ENCODE results near the gene MEIS1.
"Not testable (repeated sequence)": the region's sequence is repeated elsewhere in the genome, so short reads cannot be mapped to it uniquely, and the experiment has no call there.

Gene MEIS1

DNA sequence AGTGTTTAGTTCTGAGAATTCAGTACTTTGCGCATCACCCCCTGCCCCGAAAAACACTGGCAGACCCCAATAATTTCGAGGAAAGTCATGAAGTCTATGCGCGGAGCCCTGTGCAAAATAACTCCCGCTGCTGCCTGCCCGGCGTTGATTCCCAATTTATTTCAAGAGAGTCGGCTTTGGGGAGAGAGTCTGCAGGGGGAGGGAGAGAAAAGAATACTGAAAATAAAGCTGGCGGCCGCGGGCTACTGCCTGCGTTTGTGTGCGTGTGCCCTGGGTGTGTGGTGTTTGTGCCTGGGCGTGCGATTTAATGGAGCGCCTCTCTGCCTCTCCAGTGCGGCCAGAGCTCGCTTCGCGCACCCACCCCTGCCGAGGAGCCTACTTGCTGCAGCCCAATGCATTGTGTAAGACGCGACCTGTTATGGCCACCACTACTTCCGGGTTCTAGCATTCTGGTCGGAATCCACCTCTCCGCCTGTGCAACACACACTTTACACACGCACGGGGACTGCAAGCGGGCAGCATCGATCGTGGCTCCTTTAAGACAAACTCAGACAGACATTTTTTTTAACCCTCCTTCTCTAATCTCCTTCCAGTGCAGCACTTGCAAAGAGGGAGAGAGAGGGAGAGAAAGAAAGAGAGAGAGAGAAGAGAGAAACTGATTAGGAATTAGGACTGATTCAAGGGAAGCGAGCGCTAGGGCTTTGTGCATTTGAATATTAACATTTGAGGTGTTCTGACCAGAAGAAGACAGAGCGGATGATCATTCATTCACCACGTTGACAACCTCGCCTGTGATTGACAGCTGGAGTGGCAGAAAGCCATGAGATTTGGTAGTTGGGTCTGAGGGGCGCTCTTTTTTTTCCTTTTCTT lies at the start of gene MEIS1:
TSS of gene MEIS1 (plus strand) at position 447 of the 870 bp plus-strand sequence. CDS start 732 bp downstream, outside the sequence.
- peak; percentile 56 for DNase-seq

DNA sequence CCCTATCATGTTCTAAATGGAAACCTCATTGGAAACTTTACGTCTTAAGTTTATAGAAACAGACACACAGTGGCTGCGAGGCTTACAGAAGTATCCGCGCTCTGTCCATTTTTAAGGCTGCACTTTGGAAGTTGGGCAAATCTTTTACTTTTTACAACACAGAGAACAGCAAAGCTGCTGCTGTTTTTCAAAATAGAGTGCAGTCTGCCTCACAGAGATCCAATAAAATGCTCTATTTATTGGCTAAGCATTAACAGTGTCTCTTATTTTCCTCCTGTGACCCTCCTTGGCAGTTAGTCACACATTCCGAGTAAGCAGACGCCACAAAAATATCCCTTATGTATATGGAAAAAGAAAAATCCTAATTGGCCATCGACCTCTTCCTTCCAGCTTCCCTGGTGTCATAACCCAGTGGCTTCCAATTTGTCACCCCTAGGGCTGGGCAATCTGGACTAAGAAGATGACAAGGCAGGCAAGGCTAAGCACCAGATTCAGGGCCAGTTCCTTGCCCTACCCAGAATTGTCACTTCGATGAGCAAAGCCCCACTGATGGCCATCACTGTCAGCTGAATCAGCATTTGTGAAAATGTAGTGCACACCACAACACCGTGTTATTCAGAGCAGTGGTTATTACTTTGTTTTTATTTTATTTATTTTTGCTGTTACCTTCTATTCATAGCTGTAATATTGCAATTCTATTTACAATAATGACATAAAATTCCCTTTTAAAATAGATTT lies 47.7 kb upstream of the MEIS1 start:
- no peak for DNase-seq

DNA sequence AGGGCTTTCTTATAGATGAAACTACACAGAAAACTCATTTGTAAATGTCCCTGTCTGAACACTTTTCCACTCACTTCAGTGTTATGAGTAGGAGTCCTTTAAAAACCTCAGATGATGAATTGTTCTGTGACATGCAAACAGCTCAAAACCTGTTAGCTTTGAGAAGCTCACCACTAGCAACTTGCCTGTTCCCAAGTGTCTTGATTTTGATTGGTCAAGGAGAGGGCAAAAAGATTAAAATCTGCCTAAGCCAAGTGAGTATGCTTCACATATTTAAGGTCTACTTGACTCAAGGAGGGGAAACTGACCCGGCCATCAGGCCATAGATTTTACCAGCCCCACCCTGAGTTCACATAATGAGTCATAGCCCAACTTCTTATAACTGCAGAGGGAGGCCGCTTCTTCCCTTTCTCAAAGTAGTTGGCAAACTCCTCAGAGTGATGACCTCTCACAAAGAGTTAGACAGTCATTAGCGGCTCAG lies 45.2 kb upstream of the MEIS1 start:
- no peak for DNase-seq

DNA sequence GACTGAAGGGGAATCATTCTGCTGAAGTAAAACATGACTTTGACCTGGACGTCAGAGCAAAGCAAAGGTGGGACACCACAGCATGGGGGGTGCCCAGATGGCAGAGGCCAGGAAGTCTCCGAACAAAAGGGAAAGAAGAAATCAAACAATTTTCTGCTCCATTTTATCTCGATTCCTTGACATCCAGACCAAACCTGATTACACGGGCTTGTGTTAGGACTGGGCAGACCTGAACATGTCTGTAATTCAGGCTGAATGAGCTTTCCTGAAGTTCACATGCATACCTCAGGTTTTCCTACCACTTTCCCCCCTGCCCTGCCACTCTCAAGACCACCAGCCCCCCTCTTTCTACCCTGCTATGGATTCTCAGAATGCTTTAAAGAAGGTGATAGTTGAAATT lies 44.8 kb upstream of the MEIS1 start:
- DNase-seq, result no peak

DNA sequence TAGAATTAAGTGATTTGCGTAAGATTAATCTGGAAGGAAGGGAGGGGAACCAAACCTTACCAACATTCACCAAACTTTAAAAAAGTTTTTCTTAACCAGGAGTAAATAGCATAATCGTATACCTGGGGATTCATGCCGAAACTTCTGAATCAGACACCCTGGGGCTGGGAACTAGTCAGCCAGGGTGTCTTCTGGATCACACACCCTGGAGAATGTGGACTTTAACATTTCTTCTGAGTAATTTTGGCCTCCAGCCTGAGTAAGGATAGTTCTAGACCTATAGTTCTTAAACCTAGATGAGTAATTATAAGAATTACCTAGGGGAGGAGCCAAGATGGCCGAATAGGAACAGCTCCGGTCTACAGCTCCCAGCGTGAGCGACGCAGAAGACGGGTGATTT lies 44.1 kb upstream of the MEIS1 start:
- DNase-seq, result no peak

DNA sequence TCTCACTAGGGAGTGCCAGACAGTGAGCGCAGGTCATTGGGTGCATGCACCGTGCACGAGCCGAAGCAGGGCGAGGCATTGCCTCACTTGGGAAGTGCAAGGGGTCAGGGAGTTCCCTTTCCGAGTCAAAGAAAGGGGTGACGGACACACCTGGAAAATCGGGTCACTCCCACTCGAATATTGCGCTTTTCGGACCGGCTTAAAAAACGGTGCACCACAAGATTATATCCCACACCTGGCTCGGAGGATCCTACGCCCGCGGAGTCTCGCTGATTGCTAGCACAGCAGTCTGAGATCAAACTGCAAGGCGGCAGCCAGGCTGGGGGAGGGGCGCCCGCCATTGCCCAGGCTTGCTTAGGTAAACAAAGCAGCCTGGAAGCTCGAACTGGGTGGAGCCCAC lies 43.7 kb upstream of the MEIS1 start:
- DNase-seq, result not testable (repeated sequence)

DNA sequence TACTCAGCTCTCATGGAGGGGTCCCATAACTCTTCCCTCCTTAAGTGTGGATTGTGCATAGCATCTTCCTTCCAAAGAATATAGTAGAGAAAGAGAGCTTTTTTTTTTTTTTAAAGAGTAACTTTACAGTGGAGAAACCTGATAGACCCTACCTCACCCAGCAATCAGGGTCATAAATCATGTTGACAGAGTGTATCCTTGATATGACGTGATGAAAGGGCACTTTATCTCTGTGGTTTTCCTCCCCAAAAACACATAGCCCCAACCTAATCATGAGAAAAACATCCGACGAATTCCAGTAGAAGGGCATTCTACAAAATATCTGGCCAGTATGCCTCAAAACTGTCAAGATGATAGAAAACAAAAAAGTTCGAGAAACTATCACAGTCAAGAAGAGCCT lies 29.5 kb upstream of the MEIS1 start:
- DNase-seq, result no peak

DNA sequence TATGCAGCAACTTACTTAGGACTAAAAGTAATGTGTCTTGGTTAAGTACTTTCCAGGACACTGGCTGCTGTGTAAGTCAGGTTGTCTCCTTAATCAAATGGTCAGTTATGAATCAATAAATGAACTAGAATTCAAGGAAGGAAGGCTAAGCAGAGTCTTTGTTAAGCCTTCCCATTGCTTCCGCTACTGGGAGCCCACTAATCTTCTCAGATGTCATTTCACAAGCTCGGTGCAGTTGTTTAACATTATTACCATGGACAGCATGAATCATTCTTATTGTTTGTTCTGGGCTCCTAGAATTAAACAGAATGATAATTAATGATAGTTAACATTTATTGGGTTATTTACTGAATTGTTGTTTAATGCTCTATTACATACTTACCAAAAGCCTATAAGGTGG lies 26.0 kb upstream of the MEIS1 start:
- no peak for DNase-seq

DNA sequence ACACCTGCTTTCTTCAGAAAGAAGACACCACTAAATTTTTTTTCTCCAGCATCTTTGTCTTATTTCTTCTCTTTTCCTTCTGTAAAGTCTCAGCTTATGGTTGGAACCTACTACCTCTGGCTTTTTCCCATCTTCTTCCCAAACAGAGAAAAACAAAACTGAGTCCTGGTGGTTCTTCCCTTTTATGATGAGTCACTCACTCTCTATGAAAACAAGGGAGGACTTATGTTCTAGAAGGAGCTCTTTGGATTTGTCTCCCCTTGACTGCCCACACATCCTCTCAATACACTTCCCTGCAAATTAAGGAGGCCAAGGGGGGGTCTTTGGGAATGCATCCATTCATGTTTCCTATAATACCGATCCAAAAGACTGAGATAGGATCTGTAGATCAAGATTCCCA lies 22.1 kb upstream of the MEIS1 start:
- DNase-seq, result no peak

DNA sequence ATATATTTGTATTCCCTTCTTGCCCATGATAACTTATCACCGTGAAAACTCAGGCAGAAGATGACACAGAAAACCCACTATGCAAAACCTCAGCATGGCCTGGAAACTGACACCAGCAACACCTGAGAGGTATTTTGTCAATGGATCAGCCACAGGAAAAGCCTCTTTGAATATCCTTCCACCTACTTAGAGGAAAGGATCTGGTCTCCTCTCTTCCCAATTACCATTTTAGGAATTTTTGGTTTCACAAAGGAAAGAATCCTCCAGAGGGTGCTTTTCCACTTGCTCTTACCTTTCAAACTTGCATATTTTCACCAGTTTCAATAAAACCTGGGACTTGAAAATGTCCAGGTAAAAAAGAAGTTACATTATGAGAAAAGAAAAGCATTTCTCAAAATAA lies 20.0 kb upstream of the MEIS1 start:
- no peak for DNase-seq

DNA sequence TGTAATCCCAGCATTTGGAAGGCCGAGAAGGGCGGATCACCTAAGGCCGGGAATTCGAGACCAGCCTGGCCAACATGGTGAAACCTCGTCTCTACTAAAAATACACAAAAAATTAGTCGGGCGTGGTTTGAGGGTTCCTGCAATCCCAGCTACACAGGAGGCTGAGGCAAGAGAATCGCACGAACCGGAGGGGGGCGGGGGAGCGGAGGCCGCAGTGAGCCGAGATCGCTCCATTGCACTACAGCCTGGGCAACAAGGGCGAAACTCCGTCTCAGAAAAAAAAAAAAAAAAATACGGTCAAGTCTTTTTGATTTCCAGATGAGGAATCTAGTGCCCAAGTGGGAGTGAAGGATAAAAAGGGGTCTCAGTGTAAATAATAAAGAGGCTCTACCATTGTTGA lies 16.5 kb upstream of the MEIS1 start:
- no peak for DNase-seq

DNA sequence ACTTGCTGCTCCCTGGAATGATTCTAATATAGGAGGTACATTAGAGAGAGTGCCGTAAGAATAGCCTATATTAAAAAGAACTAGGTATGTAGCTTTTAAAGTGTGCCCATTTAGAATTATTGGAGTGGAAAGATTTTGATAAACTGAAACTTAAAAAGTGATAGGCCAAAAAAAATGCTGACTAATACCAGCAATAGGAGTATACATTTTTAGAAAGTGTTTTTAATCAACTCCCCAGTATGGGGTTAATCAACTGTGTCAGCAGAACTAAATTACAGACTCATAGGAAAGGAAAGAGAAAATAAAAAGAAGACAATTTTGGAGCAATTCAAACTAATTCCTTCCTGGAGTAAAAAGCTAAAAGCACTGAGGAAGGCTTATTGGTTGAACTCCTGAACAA lies 13.3 kb upstream of the MEIS1 start:
- DNase-seq, result no peak

DNA sequence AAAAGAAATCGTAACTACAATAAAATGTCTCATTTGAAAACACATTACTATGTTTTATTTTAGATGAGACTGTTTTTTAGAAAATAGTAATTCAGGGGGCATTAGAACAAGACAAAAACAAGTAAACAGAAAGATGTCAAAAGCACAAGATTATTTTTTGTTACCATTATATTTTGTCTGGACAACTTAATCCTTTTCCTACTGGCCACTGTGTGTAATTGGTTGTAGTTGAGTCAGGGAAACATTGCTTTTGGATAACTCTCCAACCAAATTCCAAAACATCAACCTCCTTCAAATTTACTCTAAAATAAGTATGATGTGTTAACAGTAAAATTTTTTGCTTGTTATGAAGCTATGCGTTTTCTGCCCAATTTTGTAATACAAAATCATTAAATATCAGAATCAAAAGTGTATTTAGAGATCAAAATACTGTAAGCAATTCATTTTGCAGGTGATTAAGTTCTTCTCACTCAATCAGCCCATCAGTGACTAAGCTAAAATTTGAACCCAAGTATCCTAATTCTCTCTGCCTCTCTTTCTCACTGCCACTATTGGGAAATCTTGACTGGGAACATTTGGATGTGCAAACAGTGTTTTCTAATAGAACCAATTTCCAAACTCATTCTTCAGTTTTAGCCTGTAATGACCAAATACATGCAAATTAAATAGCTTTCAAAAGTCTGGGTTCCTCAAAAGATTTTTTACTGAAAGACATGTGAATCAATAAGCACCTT lies 11.4 kb upstream of the MEIS1 start:
- no peak for DNase-seq

DNA sequence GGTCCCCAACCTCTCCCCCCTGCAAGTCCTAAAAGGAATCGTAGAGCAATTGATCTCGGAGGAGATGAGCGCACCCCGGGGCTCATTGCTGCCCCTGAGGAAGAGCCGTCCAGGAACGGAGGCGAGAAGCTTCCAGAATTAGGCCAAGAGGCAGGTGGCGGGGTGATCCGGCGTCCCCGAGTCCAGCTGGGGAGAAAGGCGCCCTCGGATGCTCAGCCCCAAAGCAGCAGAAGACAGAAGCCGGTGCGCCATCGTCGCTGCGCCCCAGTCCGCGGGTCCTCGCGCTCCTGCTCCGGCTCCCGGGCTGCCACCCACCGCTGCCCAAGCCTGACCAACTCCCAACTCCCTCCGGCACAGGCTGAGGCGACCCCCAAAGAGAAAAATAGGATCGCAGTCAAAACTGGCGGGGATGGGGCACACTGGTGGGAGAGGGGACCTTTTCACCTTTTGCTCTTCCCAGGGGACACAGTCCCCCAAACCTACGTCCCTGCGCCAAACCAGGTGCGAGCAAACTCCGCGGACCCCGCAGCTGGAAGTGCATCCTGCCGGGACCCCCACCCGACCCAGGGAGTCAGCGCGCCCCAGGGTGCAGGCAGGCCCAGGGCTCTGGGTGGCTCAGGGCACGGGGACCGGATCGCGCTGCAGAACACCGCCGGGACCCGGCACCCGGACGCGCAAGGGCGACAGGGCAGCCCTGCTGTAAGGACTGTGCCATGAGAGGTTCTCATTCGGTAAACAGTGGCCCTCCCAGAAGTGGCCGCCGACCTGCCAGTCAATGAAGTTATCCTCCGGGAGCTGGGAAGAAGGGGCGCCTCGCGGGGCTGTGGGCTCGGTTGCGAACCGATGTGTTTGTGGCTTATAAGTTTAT lies 8.4 kb upstream of the MEIS1 start:
- DNase-seq, result no peak

DNA sequence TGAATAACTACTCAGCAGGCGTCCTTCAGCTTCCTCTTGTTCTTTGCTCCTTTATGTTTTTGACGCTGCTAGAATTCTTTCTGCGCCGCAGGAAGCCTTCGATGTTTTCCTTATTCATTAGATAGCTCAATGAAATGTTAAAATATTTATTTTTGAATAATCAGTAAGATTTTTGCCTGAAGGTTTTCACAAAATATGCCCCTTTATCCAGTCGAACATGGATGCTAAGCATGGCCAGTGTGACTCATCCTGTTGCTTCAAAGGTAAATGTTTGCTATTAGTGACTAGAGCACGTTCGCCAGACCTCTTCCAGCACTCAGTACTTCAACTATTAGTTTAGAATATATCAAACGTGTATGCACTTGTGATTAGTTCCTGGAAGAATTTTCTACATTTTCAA lies 7.6 kb upstream of the MEIS1 start:
- DNase-seq, result no peak

DNA sequence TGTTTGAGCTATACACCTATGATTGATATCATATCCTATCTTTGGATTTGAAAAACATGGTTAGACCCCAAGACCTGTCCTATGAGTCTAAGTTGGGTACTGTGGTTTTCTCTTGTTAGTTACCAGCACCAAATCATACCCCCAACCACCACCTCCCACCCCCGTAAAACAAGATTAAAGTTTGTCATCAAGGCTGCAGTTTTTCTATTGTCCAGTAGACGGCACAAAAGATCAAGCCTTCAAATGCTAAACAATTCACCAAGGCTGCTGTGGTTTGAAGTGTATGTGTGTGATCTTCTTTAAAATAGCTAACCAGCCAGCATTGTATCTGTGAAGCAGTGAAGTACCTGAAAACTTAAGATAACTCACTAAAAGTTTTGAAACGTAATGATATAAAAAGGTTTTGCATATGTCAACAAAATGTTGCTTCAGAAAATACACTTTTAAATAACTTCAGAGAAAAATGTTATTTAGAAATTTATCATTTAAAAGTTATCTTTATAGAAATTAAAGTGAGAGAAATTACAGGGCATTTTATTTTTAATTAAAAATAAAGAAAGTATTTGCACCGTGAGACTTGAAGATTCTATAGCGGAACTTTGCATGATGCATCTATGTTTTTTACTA lies 5.8 kb upstream of the MEIS1 start:
- no peak for DNase-seq

DNA sequence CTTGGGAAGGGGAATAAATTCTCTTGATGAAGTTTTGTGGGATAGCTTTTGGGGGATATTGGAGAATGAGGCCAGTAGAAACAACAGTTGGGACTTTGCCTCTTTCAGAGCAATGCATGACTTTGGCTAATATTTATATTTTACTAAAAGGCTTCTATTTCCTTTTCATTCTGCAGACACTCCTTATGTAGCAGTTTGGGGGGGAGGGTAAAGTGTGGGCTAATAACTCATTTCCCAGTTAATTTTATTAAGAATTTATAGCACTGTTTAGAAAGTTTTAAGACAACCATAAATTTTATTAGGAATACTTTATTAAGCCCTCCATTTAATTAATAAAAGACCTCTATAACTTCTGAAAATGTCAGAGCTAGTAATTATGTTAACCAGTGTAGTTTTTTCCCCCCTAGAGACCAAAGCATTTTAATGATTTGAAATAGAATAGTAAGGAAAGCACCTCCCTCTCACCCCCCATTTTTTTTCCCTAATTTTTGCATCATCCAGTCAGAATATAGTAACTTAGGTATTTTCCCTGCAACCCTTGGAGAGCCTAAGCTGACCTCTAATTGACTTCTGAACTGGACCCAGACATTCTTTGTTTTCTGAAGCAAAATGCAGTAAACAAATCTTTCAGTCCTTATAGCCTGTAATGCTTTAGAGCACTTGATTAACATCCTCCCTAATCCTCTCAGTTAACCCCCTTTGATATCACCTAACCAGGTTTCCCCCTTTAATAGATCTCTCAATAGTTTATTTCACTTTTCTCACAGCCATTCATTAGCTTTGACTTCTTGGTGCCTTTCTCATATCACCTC lies 5.0 kb upstream of the MEIS1 start:
- no peak for DNase-seq

DNA sequence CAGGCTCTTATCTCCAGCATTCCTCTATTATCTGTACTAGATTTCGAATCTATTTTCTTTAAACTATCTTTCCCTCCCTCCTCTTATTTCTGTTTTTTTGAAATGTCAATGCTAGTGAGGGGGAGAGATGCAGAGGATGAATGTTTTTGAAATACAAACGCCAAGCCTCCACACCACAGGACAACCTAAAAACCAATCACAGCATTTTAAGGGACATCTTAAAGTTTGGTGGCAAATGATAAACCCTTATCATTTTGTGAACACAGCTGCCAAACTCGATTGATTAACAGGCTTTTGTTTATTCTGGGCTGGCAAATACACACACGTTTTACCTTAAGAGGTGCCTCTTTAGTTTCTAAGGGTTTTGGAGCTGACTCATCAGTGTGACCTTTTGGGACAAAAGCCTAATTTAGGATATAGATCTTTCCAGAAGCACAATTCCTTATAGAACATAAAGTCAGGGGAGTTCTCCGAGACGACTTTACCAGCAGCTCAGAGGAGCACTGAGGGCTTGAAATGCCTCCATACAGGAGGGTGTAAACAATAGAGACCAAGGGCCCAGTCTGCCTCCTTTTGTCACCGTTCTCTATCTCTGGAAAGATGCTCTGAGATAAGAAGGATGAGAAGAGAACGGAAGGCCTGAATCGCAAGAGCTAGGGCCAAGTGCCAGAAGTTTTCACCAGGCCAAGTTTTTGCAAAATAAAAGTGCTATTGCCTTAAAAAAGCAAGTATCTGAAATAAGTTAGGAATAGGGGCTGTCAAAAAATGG lies 4.2 kb upstream of the MEIS1 start:
- DNase-seq, result no peak

DNA sequence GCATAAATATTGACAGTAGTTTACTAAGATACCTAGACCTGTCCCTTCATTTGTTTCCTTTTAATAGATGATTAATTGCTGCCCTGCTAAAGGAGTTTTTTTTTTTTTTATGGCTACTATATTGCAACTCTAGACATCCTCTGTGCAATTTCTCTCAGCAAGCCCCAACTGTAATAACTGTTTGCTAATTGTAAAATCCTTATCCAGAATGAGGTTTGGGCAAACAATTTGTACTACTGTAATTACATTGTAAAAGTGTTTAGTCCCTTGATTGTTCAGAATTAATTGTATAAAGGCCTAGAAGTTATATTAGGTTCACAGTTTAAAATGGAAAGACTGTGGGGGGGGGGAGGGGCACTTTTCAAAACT lies 3.7 kb upstream of the MEIS1 start:
- no peak for DNase-seq

DNA sequence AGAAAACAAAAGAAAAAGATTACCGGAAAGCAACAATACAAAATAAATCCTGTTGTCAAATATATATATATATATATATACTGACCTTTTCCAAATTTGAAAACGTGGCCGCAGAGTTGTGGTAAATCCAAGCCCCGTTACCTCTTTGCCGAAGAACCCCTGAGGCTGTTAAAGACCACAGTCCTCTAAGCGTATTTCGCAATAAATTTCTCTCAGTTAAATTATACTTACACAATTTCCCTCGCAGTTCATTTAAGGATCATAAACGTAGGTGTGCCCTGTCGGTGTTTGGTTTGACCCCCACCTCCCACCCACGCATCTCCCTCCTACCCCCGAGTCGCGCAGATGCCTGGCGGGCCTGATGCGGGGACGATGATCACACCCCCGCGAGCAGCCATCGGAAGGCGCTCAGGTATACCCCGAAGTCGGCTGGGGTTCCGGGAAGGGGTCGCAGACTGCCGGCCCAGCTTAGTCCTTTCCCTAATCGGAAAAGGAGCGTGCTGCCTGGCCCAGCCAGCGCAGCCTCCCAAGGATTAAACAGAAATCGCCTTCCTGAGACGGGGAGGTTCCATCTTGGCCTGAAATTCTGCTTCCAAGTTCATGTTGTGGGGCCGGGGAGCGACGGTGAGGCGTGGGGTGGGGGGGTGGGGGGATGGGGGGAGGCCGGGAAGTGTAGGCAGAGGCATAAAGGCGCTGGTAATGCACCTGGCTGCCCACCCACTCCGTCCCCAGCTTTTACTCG lies 2.9 kb upstream of the MEIS1 start:
- DNase-seq, result no peak

All from activated CD4-positive, alpha-beta T cell treated with anti-CD3 and anti-CD28 coated beads for 48 hours (primary cell).